ENCODE data around the gene ST6GALNAC6.
A peak's percentile ranks its signal among the peaks of the same experiment; 100 is the strongest.

ST6GALNAC6 gene

DNA sequence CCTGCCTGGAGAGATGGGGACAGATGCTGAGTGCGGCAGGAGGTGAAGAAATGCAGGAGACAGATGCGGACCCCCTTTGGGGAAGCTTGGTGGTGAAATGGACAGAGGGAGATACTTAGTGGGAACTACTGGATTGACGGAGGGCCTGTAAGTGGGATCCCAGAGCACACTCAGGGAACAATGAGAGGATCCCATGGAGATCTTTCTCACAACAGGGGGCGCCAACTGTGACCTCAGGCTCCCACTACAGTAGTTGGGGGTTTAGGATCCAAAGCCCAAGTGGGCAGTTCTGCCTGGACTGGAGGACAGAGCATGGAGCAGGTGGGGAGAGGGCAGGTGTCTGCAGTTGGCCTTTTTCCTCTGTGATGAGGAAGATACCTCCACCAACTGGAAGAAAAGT, 34.8 kb upstream of the ST6GALNAC6 start:
- no peak for DNase-seq (ENCODE audit: low spot score)

DNA sequence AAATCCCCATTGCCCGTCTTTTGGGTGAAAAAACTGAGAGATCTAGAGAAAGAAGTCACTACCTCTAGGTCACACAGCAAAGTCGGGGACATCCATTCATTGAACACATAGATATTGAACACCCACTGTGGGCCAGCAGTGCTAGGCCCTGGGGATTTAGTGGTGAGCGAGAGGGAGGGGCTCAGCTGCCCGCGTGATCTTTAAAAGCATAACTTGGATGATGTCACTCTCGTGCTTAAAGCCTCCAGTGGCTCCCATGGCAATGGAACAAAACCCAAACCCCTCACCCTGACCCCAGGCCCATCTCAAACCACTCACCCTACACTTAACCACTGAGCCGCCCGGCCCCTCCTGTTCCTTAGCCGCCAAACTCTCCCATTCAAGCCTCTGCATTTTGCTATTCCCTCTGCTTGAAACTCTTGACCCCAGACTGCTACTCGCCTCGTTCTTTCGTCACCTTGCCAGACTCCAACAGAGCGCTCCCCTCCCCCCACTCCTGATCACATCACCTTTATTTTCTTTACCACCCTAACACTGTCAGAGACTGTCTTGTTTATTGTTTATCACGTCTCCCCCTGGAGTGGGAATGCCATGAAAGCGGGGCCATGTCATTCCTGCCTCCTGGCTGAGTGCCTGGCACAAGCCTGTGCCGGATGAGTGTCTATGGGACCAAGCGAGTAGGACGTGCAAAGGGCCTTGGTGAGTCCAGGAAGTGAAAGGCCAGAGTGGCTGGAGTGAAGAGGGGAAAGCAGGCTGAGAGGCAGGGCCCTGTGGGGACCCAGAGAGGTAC, 31.9 kb upstream of the ST6GALNAC6 start:
- DNase-seq (ENCODE audit: low spot score) = peak; percentile 74

DNA sequence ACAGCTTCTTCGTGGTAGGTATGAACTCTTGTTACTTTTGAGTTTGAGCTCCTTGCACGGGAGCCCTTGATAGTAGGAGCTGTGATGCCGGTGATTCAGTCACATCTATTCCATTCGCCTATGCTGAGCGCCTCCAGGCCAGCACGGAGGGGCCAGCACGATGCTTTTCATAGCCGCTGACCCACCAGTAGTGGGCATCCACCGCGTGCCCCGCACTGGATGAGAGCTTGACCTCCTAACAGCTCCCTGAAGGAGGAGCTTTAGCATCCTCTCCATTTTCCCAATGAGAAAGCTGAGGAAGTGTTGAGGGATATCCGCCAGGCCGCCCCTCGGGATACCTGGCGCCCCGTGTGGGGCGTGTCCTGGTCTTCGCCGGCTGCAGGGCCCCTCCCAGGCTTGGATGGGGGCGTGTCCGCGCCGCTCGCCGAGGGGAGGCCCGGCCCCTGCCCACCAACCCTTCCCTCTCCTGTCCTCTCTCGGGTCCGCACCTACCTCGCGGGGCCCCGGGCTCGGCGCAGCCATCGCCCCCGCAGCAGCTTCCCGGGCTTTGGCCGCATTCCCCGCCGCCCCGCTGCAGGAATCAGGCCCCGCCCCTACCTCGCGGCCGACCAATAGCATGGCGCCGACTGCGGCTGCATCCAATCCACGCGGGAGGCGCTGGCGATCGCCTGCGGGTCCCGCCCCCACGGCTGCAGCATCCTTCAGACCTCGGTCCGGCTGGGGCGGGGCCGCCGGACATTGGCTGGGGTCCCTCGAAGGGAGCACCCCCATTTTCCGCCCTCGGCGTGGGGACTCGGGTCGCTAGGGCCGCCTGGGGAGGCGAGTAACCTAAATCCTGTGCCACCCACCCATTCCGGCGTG, 31.1 kb upstream of the ST6GALNAC6 start, which contains the start of gene PIP5KL1:
PIP5KL1 (minus strand) TSS at position 547 of the 861 bp plus-strand sequence; CDS start at position 522, 25 bp downstream.
- DNase-seq (ENCODE audit: low spot score) = peak; percentile 96

DNA sequence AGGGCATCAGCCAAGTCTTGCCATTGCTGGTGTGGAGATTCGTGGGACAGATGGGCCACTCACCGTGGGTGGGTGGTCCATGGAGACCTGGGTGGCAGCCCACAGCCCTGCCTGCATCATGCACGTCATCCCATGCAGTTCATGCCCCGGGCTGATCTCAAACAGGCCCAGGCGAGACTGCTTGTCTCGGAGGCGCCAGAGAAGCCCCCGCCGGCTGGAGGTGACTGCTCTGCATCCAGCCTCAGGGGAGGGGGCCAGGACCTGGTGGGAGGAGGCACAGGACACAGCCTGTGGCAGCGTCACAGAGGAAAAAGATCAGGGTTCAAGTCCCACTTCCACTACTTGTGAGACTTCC, 30.2 kb upstream of the ST6GALNAC6 start:
- DNase-seq (ENCODE audit: low spot score) = no peak

DNA sequence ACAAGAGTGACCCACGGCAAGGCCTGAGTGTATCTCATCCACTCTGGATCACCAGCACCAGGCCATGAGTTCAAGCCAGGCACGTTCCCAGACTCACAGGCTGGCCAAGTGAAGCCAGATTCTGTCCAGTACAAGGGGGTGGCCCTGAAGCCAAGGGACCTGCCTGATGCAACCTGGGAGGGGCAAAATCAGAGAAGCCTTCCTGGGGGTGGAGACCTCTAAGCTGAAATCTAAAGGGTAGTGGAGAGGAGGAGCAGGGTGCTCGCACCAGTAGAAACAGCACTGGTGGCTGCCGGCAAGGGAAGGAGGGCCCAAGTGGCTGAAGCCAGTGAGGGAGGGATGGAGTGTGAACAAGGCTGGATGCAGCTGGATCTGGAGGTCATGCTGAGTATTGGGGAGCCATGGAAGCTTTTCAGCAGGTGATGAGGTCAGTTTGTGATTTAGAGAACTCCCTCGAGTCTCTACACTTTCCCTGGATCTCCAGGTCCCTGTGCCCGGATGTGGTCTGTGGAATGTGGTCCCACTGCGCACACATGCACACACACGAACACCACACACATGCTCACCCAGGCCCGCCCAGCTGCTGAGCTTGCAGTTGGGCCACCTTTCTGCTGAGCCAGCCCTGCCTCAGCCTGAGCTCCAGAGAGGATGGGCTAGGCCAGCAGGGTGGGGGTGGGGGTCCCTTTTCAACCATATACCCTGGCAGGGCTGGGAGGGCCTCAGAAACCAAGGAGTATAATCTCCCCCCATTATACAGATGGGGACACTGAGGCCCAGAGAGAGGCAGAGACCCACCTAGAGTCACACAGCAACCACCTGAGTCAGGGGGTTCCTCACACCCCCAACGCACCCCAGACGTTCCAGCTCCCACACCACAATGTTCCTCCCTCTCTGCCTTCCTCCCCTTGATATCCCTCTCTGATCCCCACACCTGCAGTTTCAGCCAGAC, 29.5 kb upstream of the ST6GALNAC6 start:
- no peak for DNase-seq (ENCODE audit: low spot score)

DNA sequence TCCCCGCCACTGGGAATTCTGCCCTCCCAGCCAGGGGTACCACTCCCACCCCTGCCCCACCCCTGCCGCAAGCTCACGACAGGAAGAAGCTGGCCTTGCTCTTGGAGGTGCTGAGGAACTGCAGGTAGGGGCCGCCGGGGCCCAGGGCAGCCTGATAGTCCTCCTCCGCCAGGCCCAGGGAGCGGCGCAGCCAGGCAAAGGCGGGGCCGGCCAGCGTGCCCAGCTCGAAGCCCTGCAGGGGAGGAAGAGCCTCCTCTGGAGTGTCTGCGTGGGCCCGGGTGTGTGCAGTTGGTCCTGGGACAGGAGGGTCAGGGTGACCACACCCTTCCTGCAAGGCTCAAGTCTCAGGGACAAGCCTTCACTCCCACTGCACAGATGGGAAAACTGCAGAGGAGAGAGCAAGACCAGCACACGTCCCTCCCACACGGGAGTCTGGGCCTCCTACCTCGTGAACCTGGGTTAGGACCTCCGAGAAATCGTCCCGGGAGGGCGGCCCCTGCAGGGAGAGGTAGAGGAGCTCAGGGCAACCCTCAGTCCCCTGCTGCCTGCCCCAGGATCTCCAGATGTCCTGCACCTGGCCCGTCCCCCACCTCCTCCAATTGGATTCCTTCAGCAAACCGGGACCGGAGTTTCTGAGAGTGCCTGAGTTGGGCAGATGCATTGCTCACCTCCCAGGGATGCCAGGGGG, 28.7 kb upstream of the ST6GALNAC6 start:
- no peak for DNase-seq (ENCODE audit: low spot score)

DNA sequence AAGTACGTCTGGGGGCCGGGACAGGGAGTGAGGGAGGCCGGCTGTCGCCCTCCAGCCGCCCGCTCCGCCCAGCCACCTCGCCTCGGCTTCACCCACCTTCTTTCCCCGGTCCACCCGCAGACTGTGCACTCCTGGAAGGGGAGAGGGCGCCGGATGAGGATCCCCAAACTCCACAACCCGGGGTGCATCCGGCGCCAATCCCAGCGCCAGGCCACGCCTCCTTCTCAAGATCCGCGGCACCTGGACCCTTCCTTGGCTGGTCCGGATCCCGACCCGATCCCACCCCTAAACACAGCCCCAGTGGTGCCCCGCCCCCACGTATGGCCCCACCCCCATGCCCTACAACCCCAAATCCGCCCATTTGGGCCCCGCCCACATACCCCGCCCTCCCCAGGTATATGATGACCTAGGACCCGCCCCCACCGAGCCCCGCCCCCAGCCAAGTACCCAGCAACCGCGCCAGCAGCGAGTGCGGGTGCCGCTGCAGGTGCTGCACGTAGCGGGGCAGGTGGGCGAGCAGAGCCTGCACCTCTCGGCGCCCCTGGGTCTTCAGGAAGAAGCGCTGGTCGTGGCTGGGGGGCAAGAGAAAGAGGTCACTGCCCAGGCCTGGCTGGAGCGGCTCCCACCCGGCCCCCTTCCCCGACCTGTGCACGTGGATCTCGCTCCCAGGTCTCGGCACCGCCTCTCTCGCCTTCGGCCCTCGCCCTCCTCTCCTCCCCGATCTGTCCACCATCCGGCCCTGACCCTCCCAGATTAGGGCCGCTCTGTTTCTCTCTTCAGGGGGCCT, 28.0 kb upstream of the ST6GALNAC6 start:
- DNase-seq (ENCODE audit: low spot score) = no peak

DNA sequence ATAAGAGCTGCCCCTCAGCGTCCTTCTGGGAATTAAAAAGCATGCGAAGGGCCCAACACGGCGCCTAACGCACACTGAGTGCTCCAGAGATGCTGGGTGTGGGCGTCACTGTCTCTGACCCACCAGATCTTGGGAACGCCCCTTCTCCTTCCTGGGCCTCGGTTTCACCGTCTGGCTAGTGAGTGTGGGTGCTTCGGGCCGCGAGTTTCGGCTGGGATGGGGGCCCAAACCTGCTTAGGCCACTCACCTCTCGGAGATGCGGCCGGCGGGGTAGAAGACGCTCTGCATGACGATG, 27.4 kb upstream of the ST6GALNAC6 start:
- no peak for DNase-seq (ENCODE audit: low spot score)

DNA sequence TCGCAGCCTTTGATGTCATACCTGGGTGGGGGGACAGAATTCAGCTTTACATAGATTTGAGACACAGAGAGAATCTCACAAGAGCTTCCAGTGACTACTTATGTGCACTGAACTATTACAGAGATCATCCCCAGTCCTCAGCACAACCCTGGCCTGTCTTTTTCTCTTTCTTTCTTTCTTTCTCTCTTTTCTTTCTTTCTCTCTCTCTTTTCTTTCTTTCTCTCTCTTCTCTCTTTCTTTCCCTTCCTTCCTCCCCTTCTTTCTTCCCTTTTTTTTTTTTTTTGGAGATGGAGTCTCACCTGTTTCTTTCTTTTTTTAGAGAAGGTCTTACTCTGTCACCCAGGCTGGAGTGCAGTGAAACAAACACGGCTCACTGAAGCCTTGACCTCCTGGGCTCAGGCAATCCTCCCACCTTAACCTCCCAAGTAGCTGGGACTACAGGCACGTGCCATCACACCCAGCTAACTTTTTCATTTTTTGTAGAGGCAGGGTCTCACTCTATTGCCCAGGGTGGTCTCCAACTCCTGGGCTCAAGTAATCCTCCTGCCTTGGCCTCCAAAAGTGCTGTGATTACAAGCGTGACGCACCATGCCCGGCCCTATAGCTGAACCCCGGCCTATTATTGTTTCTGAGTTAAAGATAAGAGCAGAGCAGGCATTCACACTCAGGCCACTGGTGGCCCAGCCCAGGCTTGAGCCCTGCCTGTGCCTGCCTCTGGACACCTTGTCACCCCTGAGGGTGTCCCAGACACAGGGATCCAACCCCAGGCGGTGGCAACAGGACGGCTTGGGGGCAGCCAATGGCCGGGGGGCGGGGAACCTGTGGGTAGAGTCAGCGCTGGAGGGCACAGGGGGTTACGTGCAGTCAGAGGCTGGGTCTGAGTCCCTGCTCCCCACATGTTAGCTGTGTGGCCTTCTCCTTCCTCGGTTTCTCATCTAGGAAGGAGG, 26.8 kb upstream of the ST6GALNAC6 start:
- DNase-seq (ENCODE audit: low spot score) = no peak

DNA sequence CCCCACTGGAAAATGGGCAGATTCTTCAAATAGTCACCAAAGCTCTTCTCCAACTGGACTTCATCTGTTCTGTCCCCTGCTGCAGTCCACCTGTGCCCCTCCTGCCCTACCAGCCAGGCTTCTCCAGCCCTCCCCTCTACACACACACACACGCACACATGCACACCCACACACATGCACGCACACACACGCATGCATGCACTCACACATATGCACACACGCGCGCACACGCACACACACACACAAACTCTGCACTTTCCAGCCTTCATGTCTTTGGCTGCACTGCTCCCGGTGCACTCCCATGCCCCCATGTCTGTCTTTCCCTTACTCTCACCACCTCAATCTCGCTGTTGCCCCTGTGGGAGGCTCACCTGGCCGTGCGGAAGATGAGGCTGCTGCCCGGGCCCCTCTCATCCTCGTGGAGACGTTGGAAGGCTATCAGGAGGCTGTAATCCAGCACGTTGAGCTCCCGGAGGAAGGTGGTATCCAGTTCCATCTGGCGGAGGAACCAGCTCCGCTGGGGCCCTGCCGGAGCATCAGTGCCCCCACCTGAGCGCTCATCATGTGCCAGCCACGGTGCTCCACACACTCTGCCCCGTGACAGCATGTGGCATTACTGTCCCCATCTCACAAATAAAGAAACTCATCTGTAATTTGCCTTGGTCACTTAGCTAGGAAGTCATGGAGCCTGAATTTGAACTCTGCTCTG, 25.5 kb upstream of the ST6GALNAC6 start:
- no peak for DNase-seq (ENCODE audit: low spot score)

DNA sequence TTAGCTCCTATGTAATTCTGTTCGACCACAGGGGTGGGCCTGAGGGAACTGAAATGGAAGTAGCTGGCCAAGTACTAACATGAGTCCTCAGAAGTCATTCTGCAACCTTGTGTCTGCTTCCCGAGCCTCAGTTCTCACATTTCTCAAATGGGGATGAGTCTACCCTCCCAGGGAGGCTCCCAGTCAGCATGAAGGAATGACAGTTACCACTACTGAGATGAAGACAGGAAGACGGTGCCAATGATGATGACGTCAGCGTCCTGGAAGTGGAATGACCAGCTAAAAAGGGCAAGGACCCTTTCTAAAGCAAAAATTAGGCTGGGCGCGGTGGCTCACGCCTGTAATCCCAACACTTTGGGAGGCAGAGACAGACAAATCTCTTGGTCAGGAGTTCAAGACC, 24.4 kb upstream of the ST6GALNAC6 start:
- no peak for DNase-seq (ENCODE audit: low spot score)

DNA sequence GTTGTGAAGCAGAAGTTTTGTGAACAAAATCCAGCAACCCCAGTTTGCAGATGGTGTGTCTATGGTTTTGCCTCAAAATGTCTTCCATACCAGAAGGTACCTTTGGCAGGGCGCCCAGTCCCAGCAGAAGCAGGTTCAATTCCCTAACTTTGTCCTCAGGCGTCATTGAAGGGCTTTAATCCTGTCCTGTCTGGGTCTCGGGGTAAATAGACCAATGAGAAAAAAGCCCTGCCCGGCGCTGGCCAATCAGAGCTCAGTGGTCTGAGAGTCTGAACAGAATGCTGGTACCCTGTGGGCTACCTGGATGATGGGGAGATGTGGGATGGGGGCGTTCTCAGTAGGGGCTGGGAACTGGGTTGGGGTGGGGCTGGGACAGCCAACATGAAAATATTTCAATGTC, 23.6 kb upstream of the ST6GALNAC6 start:
- no peak for DNase-seq (ENCODE audit: low spot score)

DNA sequence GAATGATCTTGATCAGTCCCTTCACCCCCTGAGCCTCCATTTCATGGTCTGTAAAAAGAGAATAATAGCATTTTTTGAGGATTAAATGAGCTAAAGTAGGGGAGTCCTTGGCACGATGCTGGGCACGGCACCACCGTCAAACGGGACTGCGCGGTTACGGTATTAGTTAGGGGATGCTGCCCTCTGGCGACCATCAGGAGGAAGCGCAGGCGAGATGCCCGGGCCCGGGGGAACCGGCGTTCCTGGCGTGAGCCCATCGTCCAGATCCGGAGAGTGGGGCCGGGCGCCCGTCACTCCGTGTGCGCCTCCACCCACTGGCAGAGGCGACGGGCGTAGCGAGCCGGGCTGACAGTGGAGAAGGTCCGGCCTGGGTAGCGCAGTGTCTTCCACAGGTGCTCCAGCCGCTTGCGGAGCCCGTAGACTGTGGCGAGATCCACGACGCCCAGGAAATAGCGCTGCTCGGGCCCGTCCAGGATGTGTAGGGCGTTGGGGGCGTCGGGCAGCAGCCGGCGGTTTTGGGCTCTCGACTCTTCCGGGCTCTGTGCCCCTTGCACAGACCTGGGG, 22.2 kb upstream of the ST6GALNAC6 start:
- peak; percentile 94 for DNase-seq (ENCODE audit: low spot score)

DNA sequence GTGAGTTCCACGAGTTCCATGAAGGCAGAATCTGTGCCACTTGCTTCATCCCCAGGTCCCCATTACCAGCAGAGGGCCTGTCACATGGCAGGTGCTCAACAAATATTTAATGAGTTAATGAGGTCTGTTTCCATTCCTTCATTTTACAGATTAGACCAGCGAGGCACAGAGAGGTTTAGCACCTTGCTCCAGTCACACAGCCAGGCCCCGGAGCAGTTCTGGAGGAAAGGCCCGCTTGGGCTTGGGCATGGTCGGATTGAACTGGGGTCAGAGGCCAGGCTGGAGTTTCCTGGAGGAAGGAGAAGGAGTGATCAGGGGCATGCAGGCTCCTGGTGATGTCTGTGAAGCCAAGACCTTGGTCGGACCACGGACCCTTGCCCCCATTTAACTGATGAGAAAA, 21.4 kb upstream of the ST6GALNAC6 start:
- DNase-seq (ENCODE audit: low spot score) = no peak

DNA sequence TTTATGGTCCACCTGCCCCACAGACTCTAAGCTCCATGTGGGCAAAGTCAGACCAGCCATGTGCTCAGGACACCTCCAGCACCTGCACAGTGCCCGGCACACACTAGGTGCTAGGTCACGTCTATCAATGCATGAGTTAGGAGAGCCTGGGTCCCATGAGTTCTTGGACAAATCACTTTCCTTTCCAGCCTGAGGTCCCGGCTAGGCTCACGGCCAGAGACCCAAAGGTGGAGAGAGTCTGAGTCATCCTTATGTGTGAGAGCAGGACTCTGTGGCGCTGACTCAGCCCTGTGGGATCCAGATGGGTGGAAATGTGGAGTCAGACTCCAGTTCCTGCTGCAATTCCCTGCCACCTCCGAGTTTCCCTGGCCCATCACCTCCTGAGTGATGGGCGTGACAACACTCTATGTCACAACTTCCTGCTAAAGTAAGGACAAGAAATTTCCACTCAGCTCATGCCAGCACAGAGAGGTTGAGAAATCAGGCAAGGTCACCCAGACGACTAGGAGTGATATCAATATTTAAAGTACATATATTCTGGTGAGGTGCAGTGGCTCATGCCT, 19.9 kb upstream of the ST6GALNAC6 start:
- no peak for DNase-seq (ENCODE audit: low spot score)

DNA sequence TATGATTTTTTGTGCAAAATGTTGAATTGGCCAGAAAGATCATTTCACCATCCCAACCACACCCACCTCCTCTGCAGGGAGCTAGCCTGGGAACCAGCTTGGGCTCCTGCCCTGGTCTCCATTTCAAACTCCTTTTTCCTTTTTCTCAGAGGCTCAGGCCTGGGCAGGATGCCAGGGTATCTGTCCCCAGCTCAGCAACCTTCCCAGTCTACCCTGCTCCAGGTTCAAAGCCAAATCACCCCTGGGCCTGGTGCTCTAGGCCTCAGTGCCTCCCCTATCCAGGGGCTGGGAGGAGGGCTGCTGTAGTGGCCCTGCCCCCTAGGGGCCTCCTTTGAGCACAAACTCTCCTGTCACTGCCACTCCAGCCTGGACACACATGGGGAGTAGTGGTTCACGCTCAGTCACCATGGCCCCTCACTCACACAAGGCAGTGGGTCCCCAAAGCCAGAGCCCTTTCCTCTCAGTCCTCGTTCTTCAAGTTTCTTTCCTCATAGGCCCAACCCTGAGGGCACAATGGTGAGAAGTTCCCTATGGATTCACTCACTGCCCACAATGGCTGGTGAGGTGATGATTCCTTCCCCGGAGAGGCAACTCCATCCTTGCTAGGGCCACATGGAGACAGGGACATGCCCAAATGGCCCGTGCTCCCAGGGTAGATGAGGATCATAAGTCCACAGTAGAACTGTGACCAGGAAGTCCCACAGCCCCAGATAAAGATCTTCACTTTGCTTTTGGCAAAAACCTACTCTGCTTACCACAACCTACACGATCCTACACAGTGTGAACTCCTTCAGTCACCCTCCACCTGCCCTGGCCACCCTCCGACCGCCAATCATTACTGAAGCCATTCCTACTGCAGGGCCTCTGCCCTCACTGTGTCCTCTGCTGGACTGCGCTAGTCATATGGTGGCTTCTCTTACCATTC, 19.0 kb upstream of the ST6GALNAC6 start:
- no peak for DNase-seq (ENCODE audit: low spot score)

DNA sequence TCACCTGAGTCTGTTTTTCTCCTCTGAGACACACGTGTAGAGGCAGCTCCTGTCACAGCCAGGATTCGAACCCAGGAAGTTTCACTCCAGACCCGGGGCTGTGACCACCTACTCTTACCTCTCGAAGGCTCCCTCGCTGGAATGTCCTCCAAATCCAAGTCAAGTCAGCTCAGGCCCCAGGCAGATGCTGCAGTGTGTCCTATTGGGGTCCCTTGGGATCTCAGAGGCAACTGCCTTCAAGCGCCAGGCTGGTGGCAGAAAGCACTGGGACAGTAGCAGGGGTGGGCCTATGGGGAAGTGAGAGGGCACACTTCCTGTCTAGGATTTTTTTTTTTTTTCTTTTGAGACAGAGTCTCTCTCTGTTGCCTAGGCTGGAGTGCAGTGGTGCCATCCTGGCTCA, 18.2 kb upstream of the ST6GALNAC6 start:
- DNase-seq (ENCODE audit: low spot score) = no peak

Data from HuH-7.5 (cell line).